MCF 10A (cell line): ENCODE measurements around the gene GHSR. TPM values are rescaled to one million over a fixed set of nuclear protein-coding genes. Genes with fewer than 3 reads are reported as not detected.

ENCODE experiments used
- BruUV-seq: library from RNA; stranded (reverse); fragments of 400-500 nt; replicated peaks from 2 replicates; lab custom pipeline; 2021; lab: Mats Ljungman, UMichigan
- CTCF ChIA-PET: fragments of 300-600 bp; sonication (Branson Sonifier 250); formaldehyde crosslinking; extraction: SDS; loops from one replicate; lab custom pipeline; 2021; ENCODE audit warnings: antibody characterized with exemption, inconsistent platforms; lab: Yijun Ruan, JAX
- POLR2A ChIA-PET: fragments of 300-600, 350-650 bp; sonication (Branson Sonifier 250); formaldehyde crosslinking; extraction: SDS; loops from one replicate; lab custom pipeline; 2020; ENCODE audit warnings: antibody characterized with exemption, inconsistent platforms; lab: Yijun Ruan, JAX
- DNase-seq: peaks from one replicate; pipeline ENCODE4 v3.0.0-alpha.2; 2018; ENCODE audit not compliant: unreplicated experiment
- H3K27ac Mint-ChIP-seq: one replicate; pipeline ENCODE4 v1.8.0; 2022; ENCODE audit warnings: mild to moderate bottlenecking, low read depth, mixed read lengths; ENCODE audit not compliant: unreplicated experiment
- H3K27me3 Mint-ChIP-seq: one replicate; pipeline ENCODE4 v1.8.0; 2022; ENCODE audit warnings: mixed read lengths; ENCODE audit not compliant: insufficient read depth, unreplicated experiment
- H3K36me3 Mint-ChIP-seq: one replicate; pipeline ENCODE4 v1.8.0; 2022; ENCODE audit warnings: mild to moderate bottlenecking, moderate library complexity, mixed read lengths; ENCODE audit not compliant: insufficient read depth, unreplicated experiment
- H3K4me1 Mint-ChIP-seq: one replicate; pipeline ENCODE4 v1.8.0; 2022; ENCODE audit warnings: mixed read lengths; ENCODE audit not compliant: insufficient read depth, unreplicated experiment
- H3K4me3 Mint-ChIP-seq: one replicate; pipeline ENCODE4 v1.8.0; 2022; ENCODE audit warnings: mild to moderate bottlenecking, moderate library complexity, mixed read lengths; ENCODE audit not compliant: unreplicated experiment
- H3K9me3 Mint-ChIP-seq: one replicate; pipeline ENCODE4 v1.8.0; 2022; ENCODE audit warnings: mixed read lengths; ENCODE audit not compliant: unreplicated experiment
- intact Hi-C: fragments of 100-400 bp; cut with micrococcal nuclease; formaldehyde crosslinking; loops from 2 replicates; pipeline ENCODE4 v1.14.1; 2022
- total RNA-seq: library from RNA; stranded (reverse); gene quantifications from 2 replicates; pipeline ENCODE4 v1.2.3, GENCODE V29; 2022
- TF ChIP-seq, protein P1 (sequence below): fragments of 200-600 bp; IDR thresholded peaks from one replicate; pipeline ENCODE4 v1.8.0; 2022; ENCODE audit warnings: antibody characterized with exemption, mild to moderate bottlenecking; ENCODE audit not compliant: unreplicated experiment

Gene GHSR
- total RNA-seq, 1 experiment from 2014 or later, result not detected

DNA sequence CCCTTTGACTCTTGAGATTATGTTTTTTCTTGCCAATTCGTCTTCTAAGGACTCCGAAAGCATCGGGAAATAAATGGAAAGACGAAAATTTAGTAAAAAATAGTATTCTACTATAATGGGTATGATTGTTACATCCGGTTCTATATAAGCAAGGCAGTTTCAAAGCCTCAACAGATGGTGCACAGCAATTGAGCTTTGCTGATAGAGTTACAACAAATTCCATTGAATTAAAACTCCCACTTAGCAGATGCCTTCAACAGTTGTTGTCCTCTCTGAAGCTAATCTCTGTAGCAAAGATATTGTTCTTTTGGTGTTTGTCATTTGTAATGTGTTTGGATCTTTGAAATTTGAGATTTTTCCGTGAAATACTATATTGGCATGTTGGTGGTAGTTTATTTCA lies 16.1 kb upstream of the GHSR start:
- CTCF ChIA-PET, result interaction anchor here (1.1 to 1.4 kb wide), 2 partner anchors 12 to 133 kb away, joined by 3 read pairs; no protein-coding TSS in a partner anchor
- Mint-ChIP-seq H3K4me3 (no peak overlapping the region), H3K27me3 (no peaks in the 10 kb centered on the region), H3K27ac (no peak overlapping the region), H3K36me3 (no peaks in the 10 kb centered on the region), H3K4me1 (peaks cover 10% of the 10 kb centered on the region), H3K9me3 (no peaks in the 10 kb centered on the region)
- POLR2A ChIA-PET, result interaction anchor here (0.6 kb wide), 1 partner anchor 118 kb away, joined by 4 read pairs; no protein-coding TSS in a partner anchor
- no TSS peak for BruUV-seq
- TF ChIP-seq, protein P1, sequence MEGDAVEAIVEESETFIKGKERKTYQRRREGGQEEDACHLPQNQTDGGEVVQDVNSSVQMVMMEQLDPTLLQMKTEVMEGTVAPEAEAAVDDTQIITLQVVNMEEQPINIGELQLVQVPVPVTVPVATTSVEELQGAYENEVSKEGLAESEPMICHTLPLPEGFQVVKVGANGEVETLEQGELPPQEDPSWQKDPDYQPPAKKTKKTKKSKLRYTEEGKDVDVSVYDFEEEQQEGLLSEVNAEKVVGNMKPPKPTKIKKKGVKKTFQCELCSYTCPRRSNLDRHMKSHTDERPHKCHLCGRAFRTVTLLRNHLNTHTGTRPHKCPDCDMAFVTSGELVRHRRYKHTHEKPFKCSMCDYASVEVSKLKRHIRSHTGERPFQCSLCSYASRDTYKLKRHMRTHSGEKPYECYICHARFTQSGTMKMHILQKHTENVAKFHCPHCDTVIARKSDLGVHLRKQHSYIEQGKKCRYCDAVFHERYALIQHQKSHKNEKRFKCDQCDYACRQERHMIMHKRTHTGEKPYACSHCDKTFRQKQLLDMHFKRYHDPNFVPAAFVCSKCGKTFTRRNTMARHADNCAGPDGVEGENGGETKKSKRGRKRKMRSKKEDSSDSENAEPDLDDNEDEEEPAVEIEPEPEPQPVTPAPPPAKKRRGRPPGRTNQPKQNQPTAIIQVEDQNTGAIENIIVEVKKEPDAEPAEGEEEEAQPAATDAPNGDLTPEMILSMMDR, result no peak
- intact Hi-C loops, result no loop called here
- DNase-seq, result no peak

DNA sequence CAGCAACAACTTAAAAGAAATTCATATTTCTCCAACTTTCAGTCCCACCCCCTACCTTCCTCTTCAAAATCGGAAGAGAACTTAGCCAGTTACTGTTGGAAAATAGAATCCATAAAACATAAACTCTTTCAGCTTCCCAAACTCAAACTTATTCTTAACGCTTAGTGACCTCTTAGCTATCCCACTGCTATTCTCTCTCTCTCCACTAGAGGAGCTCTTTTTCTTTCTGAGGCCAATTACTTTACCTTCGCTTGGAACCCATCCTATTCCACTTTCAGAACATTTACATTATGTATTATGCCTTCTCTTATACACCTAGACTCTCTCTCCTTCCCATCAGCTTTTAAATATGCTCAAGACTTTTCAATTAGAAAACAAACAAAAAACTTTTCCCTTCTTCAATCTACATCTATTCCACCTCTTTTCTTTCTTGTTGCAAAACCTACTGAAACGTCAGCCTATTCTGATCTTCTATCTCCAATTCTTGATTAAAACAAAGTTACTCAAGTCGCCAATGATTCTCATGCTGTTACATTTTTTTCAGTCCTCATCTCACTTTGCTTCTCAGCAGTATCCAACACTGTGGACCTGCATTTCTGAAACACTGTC lies 13.4 kb upstream of the GHSR start:
- ChIA-PET POLR2A (interaction anchor here (0.9 kb wide), 1 partner anchor 25 kb away, joined by 3 read pairs; no protein-coding TSS in a partner anchor), CTCF (interaction anchor here (0.6 to 2.7 kb wide), 27 partner anchors 9 to 274 kb away, joined by 3 to 19 read pairs (median 4); no protein-coding TSS in a partner anchor)
- H3K27ac Mint-ChIP-seq, result no peak overlapping the region
- BruUV-seq, result no TSS peak
- H3K36me3 Mint-ChIP-seq, result no peaks in the 10 kb centered on the region
- H3K4me1 Mint-ChIP-seq, result peaks cover under 1% of the 10 kb centered on the region
- no peaks in the 10 kb centered on the region for H3K9me3 Mint-ChIP-seq
- DNase-seq, result peak; percentile 59
- H3K4me3 Mint-ChIP-seq, result no peak overlapping the region
- intact Hi-C loops, result no loop called here
- H3K27me3 Mint-ChIP-seq, result no peaks in the 10 kb centered on the region
- TF ChIP-seq, protein P1, result peak; percentile 77

DNA sequence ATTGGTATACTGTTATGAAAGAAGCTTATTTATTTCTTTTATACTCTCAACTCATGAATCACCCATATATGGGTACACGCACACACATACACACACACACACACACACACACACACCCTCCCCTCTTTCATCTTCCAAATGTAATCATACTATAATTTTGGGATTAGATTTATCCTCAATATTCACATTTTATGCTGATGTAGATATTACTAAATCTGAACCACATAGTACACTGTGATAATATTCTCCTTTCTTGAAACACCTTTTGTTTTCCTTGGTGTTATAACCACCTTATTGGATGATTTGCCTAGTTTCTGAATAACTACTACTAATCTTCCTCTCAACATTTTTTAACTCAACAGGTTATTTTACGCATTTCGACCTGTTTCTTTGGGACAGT lies 8.1 kb upstream of the GHSR start:
- no TSS peak for BruUV-seq
- H3K4me1 Mint-ChIP-seq, result no peaks in the 10 kb centered on the region
- DNase-seq, result no peak
- TF ChIP-seq, protein P1, result no peak
- POLR2A ChIA-PET, result no interaction called here
- no peaks in the 10 kb centered on the region for H3K27me3 Mint-ChIP-seq
- H3K36me3 Mint-ChIP-seq, result no peaks in the 10 kb centered on the region
- H3K9me3 Mint-ChIP-seq, result no peaks in the 10 kb centered on the region
- H3K27ac Mint-ChIP-seq, result no peak overlapping the region
- intact Hi-C loops, result no loop called here
- CTCF ChIA-PET, result no interaction called here
- H3K4me3 Mint-ChIP-seq, result no peak overlapping the region

DNA sequence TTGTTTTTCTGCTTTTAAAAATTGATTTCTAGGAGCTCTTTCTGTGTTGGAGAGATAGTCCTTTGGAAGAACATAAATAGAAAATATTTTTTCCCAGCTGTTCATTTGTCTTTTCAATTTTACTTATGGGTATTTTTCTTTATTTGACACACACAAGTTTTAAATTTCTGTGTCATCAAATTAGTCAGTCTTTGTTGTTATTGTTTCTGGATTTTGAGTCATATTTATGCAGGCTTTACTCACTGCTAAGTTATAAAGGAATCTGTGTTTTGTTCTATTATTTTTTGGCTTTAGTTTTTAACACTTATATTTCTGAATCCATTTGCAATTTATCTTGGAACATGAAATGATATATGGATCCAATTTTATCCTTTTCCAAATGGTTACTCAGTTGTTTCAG lies 5.9 kb upstream of the GHSR start:
- Mint-ChIP-seq H3K4me3 (no peak overlapping the region), H3K27ac (no peak overlapping the region), H3K27me3 (no peaks in the 10 kb centered on the region), H3K36me3 (no peaks in the 10 kb centered on the region), H3K9me3 (no peaks in the 10 kb centered on the region), H3K4me1 (no peaks in the 10 kb centered on the region)
- no peak for DNase-seq
- TF ChIP-seq, protein P1, result no peak
- no TSS peak for BruUV-seq
- POLR2A ChIA-PET, result interaction anchor here (0.6 kb wide), 1 partner anchor 219 kb away, joined by 3 read pairs; no protein-coding TSS in a partner anchor
- CTCF ChIA-PET, result no interaction called here
- intact Hi-C loops, result no loop called here
